Tibial nerve (tissue), 4 donors: Measurements from ENCODE around the gene BMF. TPM values are rescaled to one million over a fixed set of nuclear protein-coding genes. Genes with fewer than 3 reads are reported as not detected.

ENCODE experiments used
- DNase-seq, 2 donors: peaks; one replicate each; pipeline ENCODE4 v3.0.0-alpha.2; 2019; ENCODE audit warnings: low spot score in 2 of 2
- H3K27ac ChIP-seq, 4 donors: fragments of 200-600 bp; sonication (generic) in 3 of 4; one replicate each; pipeline ENCODE4 v1.5.1; 2017 to 2019; ENCODE audit warnings: mild to moderate bottlenecking in 1 of 4
- H3K27me3 ChIP-seq, 2 donors: fragments of 200-600 bp; sonication (generic) in 1 of 2; one replicate each; pipeline versions ENCODE4 v1.5.1 to v1.6.0; 2017 to 2019
- H3K36me3 ChIP-seq, 3 donors: fragments of 200-600 bp; sonication (generic); one replicate each; pipeline ENCODE4 v1.5.1; 2018 to 2019
- H3K4me1 ChIP-seq, 4 donors: fragments of 200-600 bp; sonication (generic) in 3 of 4; one replicate each; pipeline ENCODE4 v1.5.1; 2017 to 2019
- H3K4me3 ChIP-seq, 4 donors: fragments of 200-600 bp; sonication (generic) in 3 of 4; one replicate each; pipeline ENCODE4 v1.5.1; 2017 to 2019; ENCODE audit warnings: mild to moderate bottlenecking in 1 of 4, moderate library complexity in 1 of 4
- H3K9me3 ChIP-seq, 4 donors: fragments of 200-600 bp; sonication (generic) in 3 of 4; one replicate each; pipeline ENCODE4 v1.5.1; 2017 to 2019
- EP300 ChIP-seq, 2 donors: sonication (generic); formaldehyde crosslinking; IDR thresholded peaks; one replicate each; pipeline ENCODE4 v1.6.1; 2017; ENCODE audit warnings: antibody characterized with exemption in 2 of 2, mild to moderate bottlenecking in 1 of 2
- POLR2A ChIP-seq, 2 donors: fragments of 450-650 bp; IDR thresholded peaks; one replicate each; pipeline ENCODE4 v1.6.1; 2017; ENCODE audit warnings: antibody characterized with exemption in 2 of 2, mild to moderate bottlenecking in 2 of 2, moderate library complexity in 2 of 2
- WGBS, 2 donors: methylation state at CpG; one replicate each; pipeline ENCODE4 v1.1.5; 2018; 5-methylcytosine and 5-hydroxymethylcytosine counted together
- total RNA-seq, 4 donors: library from RNA; depleted of rRNA; stranded (reverse); fragments of >200 nt; gene quantifications; one replicate each; pipeline ENCODE4 v1.1.0, GENCODE V29; 2016
- TF ChIP-seq, protein P1 (sequence below), 5 experiments: fragments of 200-600 bp in 3 of 5; fragments of 450-650 bp in 2 of 5; sonication (generic) in 3 of 5; IDR thresholded peaks; one replicate each; pipeline ENCODE4 v1.5.1; 2016 to 2019; ENCODE audit warnings: antibody characterized with exemption in 5 of 5, mild to moderate bottlenecking in 3 of 5, moderate library complexity in 2 of 5

BMF gene
- total RNA-seq, 4 donors from 2014 or later: 2.7 to 6.3 (median 4.2) TPM

DNA sequence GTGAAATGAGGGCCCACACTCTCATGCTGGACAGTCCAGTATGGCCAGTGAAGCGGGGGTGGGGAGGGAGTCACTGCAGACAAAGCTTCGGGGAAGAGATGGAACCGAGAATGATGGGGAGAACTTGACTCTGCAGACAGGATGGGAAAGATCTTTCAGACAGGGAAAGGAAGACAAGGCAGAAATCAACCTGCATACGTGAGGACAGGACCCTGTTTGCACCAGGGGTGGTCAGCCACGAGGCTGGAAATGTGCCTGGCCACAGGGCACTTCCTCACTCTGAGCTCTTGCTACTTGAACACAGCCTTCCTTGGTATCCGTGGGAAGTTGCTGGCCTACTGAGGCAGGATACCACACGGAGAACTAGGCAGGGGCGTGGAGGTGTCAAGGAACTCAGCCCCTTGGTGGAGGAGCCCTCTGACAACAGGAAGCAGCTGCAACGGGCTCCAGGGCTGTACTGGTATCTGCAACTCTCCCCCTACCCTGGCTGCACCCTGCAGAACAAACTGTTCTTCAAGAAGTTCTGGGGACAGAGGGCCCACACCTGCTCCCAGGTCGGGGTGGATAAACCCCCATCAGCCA lies 60.4 kb downstream of the BMF start:
- TF ChIP-seq POLR2A (IDR thresholded peaks at IDR 0.05) (no peak), EP300 (IDR thresholded peaks at IDR 0.05) (no peak)
- TF ChIP-seq, protein P1, sequence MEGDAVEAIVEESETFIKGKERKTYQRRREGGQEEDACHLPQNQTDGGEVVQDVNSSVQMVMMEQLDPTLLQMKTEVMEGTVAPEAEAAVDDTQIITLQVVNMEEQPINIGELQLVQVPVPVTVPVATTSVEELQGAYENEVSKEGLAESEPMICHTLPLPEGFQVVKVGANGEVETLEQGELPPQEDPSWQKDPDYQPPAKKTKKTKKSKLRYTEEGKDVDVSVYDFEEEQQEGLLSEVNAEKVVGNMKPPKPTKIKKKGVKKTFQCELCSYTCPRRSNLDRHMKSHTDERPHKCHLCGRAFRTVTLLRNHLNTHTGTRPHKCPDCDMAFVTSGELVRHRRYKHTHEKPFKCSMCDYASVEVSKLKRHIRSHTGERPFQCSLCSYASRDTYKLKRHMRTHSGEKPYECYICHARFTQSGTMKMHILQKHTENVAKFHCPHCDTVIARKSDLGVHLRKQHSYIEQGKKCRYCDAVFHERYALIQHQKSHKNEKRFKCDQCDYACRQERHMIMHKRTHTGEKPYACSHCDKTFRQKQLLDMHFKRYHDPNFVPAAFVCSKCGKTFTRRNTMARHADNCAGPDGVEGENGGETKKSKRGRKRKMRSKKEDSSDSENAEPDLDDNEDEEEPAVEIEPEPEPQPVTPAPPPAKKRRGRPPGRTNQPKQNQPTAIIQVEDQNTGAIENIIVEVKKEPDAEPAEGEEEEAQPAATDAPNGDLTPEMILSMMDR (IDR thresholded peaks at IDR 0.05): no peak
- no peaks in the 10 kb centered on the region for H3K9me3 ChIP-seq
- no peak overlapping the region for H3K4me3 ChIP-seq
- H3K36me3 ChIP-seq: no peaks in the 10 kb centered on the region
- peak overlapping the region in 3 of 4 donors; percentile 69 to 81 (median 75) for H3K27ac ChIP-seq
- no peaks in the 10 kb centered on the region for H3K27me3 ChIP-seq
- WGBS, 2 donors: 50 to 66% methylated on average over 10 of the region's 10 CpGs
- H3K4me1 ChIP-seq: peaks cover 0 to 50% (median 34%) of the 10 kb centered on the region in 4 donors
- no peak for DNase-seq

DNA sequence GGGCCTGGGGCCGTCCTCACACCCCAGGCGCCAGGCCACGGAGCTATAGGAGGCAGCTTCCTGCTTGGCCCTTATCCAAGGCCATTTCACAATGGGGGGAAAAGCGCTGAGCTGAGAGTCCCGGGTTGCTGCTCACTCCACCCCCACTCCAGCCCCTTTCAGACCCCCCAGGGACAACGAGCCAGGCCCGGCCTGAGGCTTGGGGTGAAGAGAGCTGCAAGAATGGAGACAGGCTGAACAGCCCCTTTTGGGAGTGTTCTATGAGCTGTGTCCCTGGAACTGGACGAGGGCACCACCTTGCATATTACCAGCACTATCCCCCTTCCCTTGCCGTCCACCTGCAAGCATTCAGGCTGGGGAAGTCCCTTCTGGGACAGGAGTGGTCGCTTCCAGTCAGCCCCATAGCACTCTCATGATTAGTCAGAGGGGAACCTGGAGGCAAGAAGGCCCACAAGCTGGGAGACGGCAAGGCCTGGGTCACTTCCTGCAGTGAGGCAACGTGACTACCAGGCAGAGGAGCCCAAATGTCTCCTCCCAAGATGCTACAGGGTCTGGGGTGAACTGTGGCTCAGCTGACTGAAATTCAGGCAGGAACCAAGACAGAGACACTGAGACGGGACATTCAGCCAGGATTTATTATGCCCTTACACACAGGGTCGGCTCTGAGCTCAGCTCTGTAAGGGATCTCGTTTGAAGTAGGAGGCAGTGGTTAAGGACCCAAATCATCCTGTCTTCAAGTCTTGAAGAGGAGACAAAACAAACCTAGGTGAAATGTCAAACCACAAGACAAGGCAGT lies 61.1 kb downstream of the BMF start:
- no peak for DNase-seq
- 33 to 41% methylated on average over 8 to 14 of the region's 15 CpGs for WGBS, 2 donors

DNA sequence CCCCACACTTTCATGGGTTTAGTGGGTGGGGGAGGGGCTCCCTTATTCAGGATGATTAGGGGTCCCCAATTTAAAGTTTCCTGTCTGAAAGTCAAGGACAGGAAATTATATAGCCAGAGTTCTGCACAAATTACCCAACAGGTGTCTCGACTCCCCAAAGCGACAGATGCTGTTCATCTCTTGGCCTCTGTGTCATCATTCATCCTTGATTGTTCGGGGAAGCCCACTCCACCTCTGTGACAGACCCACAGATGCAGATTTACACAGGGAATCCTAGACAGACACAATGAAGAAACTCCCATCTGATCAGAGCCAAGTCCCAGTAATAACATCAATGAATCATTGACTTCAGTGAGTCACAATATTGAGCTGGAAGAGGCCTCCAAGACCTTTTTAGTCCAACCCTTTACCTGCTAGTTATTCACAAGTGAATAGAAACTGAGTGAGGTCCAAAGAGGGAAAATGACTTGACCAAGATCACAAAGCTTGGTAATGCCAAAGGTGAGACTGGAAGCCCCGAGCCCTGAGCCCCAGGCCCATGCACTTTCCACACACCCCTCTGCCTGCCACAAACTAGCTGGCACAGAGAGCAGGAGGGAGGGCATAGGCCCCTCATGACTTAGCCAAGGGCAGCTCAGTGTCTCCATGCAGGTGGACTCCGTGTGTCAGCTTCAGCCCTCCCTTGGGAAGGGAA lies 61.8 kb downstream of the BMF start:
- no peak overlapping the region for H3K4me3 ChIP-seq
- no peaks in the 10 kb centered on the region for H3K9me3 ChIP-seq
- no peaks in the 10 kb centered on the region for H3K36me3 ChIP-seq
- TF ChIP-seq POLR2A (IDR thresholded peaks at IDR 0.05) (no peak), EP300 (IDR thresholded peaks at IDR 0.05) (no peak)
- TF ChIP-seq, protein P1 (IDR thresholded peaks at IDR 0.05): no peak
- WGBS, 2 donors: 75 to 79% methylated on average over 5 of the region's 5 CpGs
- peak overlapping the region in 3 of 4 donors; percentile 69 to 81 (median 75) for H3K27ac ChIP-seq
- no peak for DNase-seq
- H3K4me1 ChIP-seq: peaks cover 0 to 48% (median 31%) of the 10 kb centered on the region in 4 donors
- H3K27me3 ChIP-seq: no peaks in the 10 kb centered on the region

More for the DNA sequence above, 61.1 kb downstream of the BMF start:
- no peak overlapping the region for H3K4me3 ChIP-seq
- H3K9me3 ChIP-seq: no peaks in the 10 kb centered on the region
- H3K36me3 ChIP-seq: no peaks in the 10 kb centered on the region
- H3K27me3 ChIP-seq: no peaks in the 10 kb centered on the region
- H3K4me1 ChIP-seq: peaks cover 0 to 48% (median 31%) of the 10 kb centered on the region in 4 donors
- peak overlapping the region in 3 of 4 donors; percentile 69 to 81 (median 75) for H3K27ac ChIP-seq
- TF ChIP-seq EP300 (IDR thresholded peaks at IDR 0.05) (peak in 1 of 2 donors; percentile 45), POLR2A (IDR thresholded peaks at IDR 0.05) (no peak)
- TF ChIP-seq, protein P1 (IDR thresholded peaks at IDR 0.05): no peak

DNA sequence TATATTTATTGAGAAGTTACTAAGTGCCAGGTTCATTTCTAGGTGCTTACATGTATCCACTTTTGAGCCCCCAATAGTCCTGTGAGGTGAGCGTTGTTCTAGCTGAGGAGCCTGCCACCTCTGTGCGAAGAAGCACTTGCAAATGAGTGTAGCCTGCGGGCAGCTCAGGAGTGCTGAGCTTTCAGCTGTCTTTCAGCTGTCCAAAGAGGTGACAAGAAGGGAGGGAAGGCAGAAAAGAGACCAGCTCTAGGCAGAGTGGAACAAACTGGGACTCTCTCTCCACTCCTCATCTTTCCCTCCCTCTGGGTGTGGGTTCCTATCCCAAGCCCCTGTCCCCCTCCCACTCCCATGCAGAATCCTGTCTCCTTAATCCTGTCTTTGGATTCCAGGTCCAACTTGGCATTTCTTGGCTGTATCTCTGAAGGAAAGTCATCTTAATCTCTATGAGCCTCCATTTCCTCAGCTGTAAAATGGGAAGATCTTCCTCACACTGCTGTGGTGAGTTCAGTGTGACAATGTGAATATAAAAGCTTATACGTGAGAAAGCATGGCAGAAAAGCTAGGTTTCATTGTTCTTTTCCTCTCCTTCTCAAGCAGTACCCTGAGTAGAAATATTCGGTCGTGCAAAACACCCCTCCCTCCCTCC lies 63.0 kb downstream of the BMF start:
- H3K27me3 ChIP-seq: no peaks in the 10 kb centered on the region
- H3K27ac ChIP-seq: peak overlapping the region; percentile 59 to 83 (median 66)
- H3K36me3 ChIP-seq: no peaks in the 10 kb centered on the region
- no peak overlapping the region for H3K4me3 ChIP-seq
- H3K9me3 ChIP-seq: no peaks in the 10 kb centered on the region
- DNase-seq: no peak
- H3K4me1 ChIP-seq: peaks cover 0 to 45% (median 29%) of the 10 kb centered on the region in 4 donors
- TF ChIP-seq EP300 (IDR thresholded peaks at IDR 0.05): no peak
- TF ChIP-seq, protein P1 (IDR thresholded peaks at IDR 0.05): no peak
- WGBS, 2 donors: 78 to 81% methylated on average over 6 of the region's 6 CpGs
